CD8-positive, alpha-beta memory T cell (primary cell): ENCODE measurements around the gene ECT2L. TPM values are rescaled to one million over a fixed set of nuclear protein-coding genes. Genes with fewer than 3 reads are reported as not detected.
A peak's percentile ranks its signal among the peaks of the same experiment; 100 is the strongest.

ENCODE experiments used
- CTCF ChIA-PET: fragments of 350-600 bp; sonication (Branson Sonifier 250); formaldehyde crosslinking; loops from one replicate; lab custom pipeline; 2021; ENCODE audit warnings: antibody characterized with exemption; lab: Charles Lee
- POLR2A ChIA-PET: fragments of 350-600 bp; sonication (Branson Sonifier 250); formaldehyde crosslinking; loops from one replicate; lab custom pipeline; 2021; ENCODE audit warnings: antibody characterized with exemption; lab: Charles Lee
- DNase-seq, 5 donors: peaks; one replicate each; pipeline versions ENCODE4 v3.0.0 to v3.0.0-alpha.2; 2020 to 2022; ENCODE audit warnings: mixed read lengths in 1 of 5
- H3K27ac ChIP-seq: one replicate; pipeline ENCODE4 v1.7.0; 2013; ENCODE audit warnings: low read depth, mild to moderate bottlenecking, low read length, moderate library complexity
- H3K27me3 ChIP-seq: 2 replicates; pipeline ENCODE4 v1.7.0; 2013; ENCODE audit warnings: low read length, mild to moderate bottlenecking; ENCODE audit not compliant: insufficient read depth, poor library complexity, severe bottlenecking
- H3K36me3 ChIP-seq: 2 replicates; pipeline ENCODE4 v1.7.0; 2013; ENCODE audit warnings: mild to moderate bottlenecking, low read length, moderate library complexity; ENCODE audit not compliant: insufficient read depth
- H3K4me1 ChIP-seq: 2 replicates; pipeline ENCODE4 v1.7.0; 2013; ENCODE audit warnings: mild to moderate bottlenecking, low read length, moderate library complexity; ENCODE audit not compliant: insufficient read depth
- H3K4me3 ChIP-seq: 2 replicates; pipeline ENCODE4 v1.7.0; 2013; ENCODE audit warnings: mild to moderate bottlenecking, low read length
- H3K9me3 ChIP-seq: 2 replicates; pipeline ENCODE4 v1.7.0; 2013; ENCODE audit warnings: mild to moderate bottlenecking, low read length
- H3K27ac Mint-ChIP-seq, 8 donors: one replicate each; pipeline ENCODE4 v1.8.0; 2020 to 2021; ENCODE audit warnings: mixed read lengths in 8 of 8, mild to moderate bottlenecking in 6 of 8, inconsistent platforms in 3 of 8, moderate library complexity in 3 of 8
- H3K27me3 Mint-ChIP-seq, 2 donors: one replicate each; pipeline ENCODE4 v1.8.0; 2020 to 2021; ENCODE audit warnings: mixed read lengths in 2 of 2, mild to moderate bottlenecking in 1 of 2, moderate library complexity in 1 of 2
- H3K36me3 Mint-ChIP-seq, 3 donors: one replicate each; pipeline ENCODE4 v1.8.0; 2020 to 2021; ENCODE audit warnings: mixed read lengths in 3 of 3, inconsistent platforms in 1 of 3, mild to moderate bottlenecking in 1 of 3
- H3K4me1 Mint-ChIP-seq, 3 donors: one replicate each; pipeline ENCODE4 v1.8.0; 2020 to 2021; ENCODE audit warnings: mixed read lengths in 3 of 3, inconsistent platforms in 1 of 3, mild to moderate bottlenecking in 1 of 3
- H3K4me3 Mint-ChIP-seq, 7 donors: one replicate each; pipeline ENCODE4 v1.8.0; 2020 to 2021; ENCODE audit warnings: mixed read lengths in 7 of 7, mild to moderate bottlenecking in 6 of 7, moderate library complexity in 4 of 7, inconsistent platforms in 2 of 7
- H3K9me3 Mint-ChIP-seq, 5 donors: one replicate each; pipeline ENCODE4 v1.8.0; 2020 to 2022; ENCODE audit warnings: mixed read lengths in 5 of 5, mild to moderate bottlenecking in 3 of 5, moderate library complexity in 2 of 5, inconsistent platforms in 1 of 5
- polyA plus RNA-seq: library from polyadenylated mRNA; unstranded; fragments of 300-500 nt; fragmentation: Illumina TruSeq; gene quantifications from one replicate; pipeline ENCODE4 v1.2.3, GENCODE V29; 2021
- total RNA-seq, 2 experiments: library from RNA; stranded (reverse); gene quantifications; one replicate each; pipeline ENCODE4 v1.2.3, GENCODE V29; 2021

ECT2L gene
- total and polyA plus RNA-seq, 3 experiments from 2014 or later, result 0.09 TPM; not detected in 2

DNA sequence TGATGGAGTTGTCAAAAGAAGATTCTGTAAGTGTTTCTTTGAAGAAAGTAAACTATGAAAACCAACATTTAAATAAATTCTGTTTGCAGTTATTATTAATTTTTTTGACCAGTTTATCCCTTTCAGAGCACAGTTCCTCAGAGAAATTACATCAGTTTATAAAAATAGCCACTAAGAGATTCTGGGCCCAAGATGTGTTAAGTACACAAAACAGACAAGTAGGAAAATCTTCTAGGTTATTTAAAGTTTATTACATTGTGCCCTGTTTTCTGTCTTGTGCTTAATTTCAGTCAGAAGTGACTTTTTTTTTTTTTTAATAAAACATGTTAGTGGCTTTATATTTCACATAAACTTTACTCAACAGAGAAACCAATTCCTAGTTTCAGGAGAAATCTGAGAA, 72.3 kb downstream of the ECT2L start:
- no peaks in the 10 kb centered on the region for H3K4me1 Mint-ChIP-seq
- no peaks in the 10 kb centered on the region for H3K9me3 Mint-ChIP-seq
- H3K27me3 ChIP-seq, result no peaks in the 10 kb centered on the region
- H3K4me3 ChIP-seq, result no peak overlapping the region
- no peaks in the 10 kb centered on the region for H3K9me3 ChIP-seq
- POLR2A ChIA-PET, result no interaction called here
- no peak overlapping the region for H3K4me3 Mint-ChIP-seq
- CTCF ChIA-PET, result interaction anchor here (1.2 kb wide), 1 partner anchor 13 kb away, joined by 4 read pairs; no protein-coding TSS in a partner anchor
- H3K27ac Mint-ChIP-seq, result no peak overlapping the region
- H3K4me1 ChIP-seq, result no peaks in the 10 kb centered on the region
- H3K27ac ChIP-seq, result no peak overlapping the region
- no peaks in the 10 kb centered on the region for H3K36me3 ChIP-seq
- H3K27me3 Mint-ChIP-seq, result peaks cover 4 to 18% of the 10 kb centered on the region in 2 donors
- H3K36me3 Mint-ChIP-seq, result no peaks in the 10 kb centered on the region
- DNase-seq, result no peak

GRCh38 chr6:138869398-138869797, 73.5 kb downstream of the ECT2L start:
- no peak overlapping the region for H3K27ac ChIP-seq
- H3K4me1 ChIP-seq, result no peaks in the 10 kb centered on the region
- Mint-ChIP-seq H3K4me1 (no peaks in the 10 kb centered on the region), H3K36me3 (no peaks in the 10 kb centered on the region), H3K27me3 (peaks cover 4 to 16% of the 10 kb centered on the region in 2 donors), H3K27ac (no peak overlapping the region), H3K9me3 (no peaks in the 10 kb centered on the region), H3K4me3 (no peak overlapping the region)
- no peaks in the 10 kb centered on the region for H3K27me3 ChIP-seq
- DNase-seq, result no peak
- no peaks in the 10 kb centered on the region for H3K9me3 ChIP-seq
- H3K36me3 ChIP-seq, result no peaks in the 10 kb centered on the region
- no peak overlapping the region for H3K4me3 ChIP-seq
- POLR2A ChIA-PET, result no interaction called here
- CTCF ChIA-PET, result no interaction called here

- no peak for DNase-seq
- H3K9me3 ChIP-seq, result no peaks in the 10 kb centered on the region
- POLR2A ChIA-PET, result interaction anchor here (0.6 kb wide), 1 partner anchor 320 kb away, joined by 5 read pairs; no protein-coding TSS in a partner anchor
- H3K4me3 Mint-ChIP-seq, result no peak overlapping the region
- no peaks in the 10 kb centered on the region for H3K9me3 Mint-ChIP-seq
- H3K4me1 ChIP-seq, result no peaks in the 10 kb centered on the region
- H3K4me3 ChIP-seq, result no peak overlapping the region
- H3K27me3 ChIP-seq, result no peaks in the 10 kb centered on the region
- no peaks in the 10 kb centered on the region for H3K36me3 Mint-ChIP-seq
- no peak overlapping the region for H3K27ac ChIP-seq
- no peaks in the 10 kb centered on the region for H3K36me3 ChIP-seq
- H3K27me3 Mint-ChIP-seq, result peaks cover 5 to 8% of the 10 kb centered on the region in 2 donors
- CTCF ChIA-PET, result no interaction called here
- H3K27ac Mint-ChIP-seq, result no peak overlapping the region
- H3K4me1 Mint-ChIP-seq, result no peaks in the 10 kb centered on the region
Observed at GRCh38 chr6:138873191-138873590, 77.3 kb downstream of the ECT2L start.

- Histone ChIP-seq H3K36me3 (no peaks in the 10 kb centered on the region), H3K27me3 (no peaks in the 10 kb centered on the region), H3K4me1 (no peaks in the 10 kb centered on the region), H3K9me3 (no peaks in the 10 kb centered on the region), H3K27ac (no peak overlapping the region), H3K4me3 (no peak overlapping the region)
- ChIA-PET POLR2A (no interaction called here), CTCF (interaction anchor here (1.7 kb wide), 1 partner anchor 15 kb away, joined by 4 read pairs; no protein-coding TSS in a partner anchor)
- DNase-seq, result no peak
- no peak overlapping the region for H3K4me3 Mint-ChIP-seq
- H3K36me3 Mint-ChIP-seq, result no peaks in the 10 kb centered on the region
- H3K9me3 Mint-ChIP-seq, result no peaks in the 10 kb centered on the region
- H3K27ac Mint-ChIP-seq, result peak overlapping the region in 1 of 8 donors; percentile 7
- no peaks in the 10 kb centered on the region for H3K4me1 Mint-ChIP-seq
- no peaks in the 10 kb centered on the region for H3K27me3 Mint-ChIP-seq
Observed at GRCh38 chr6:138882369-138883017, 86.6 kb downstream of the ECT2L start.

GRCh38 chr6:138885156-138885819, 89.4 kb downstream of the ECT2L start:
- Histone ChIP-seq H3K9me3 (no peaks in the 10 kb centered on the region), H3K4me1 (no peaks in the 10 kb centered on the region), H3K36me3 (no peaks in the 10 kb centered on the region), H3K27me3 (no peaks in the 10 kb centered on the region), H3K4me3 (no peak overlapping the region), H3K27ac (no peak overlapping the region)
- no peaks in the 10 kb centered on the region for H3K9me3 Mint-ChIP-seq
- ChIA-PET POLR2A (no interaction called here), CTCF (no interaction called here)
- H3K27ac Mint-ChIP-seq, result peak overlapping the region in 1 of 8 donors; percentile 36
- no peak overlapping the region for H3K4me3 Mint-ChIP-seq
- no peaks in the 10 kb centered on the region for H3K4me1 Mint-ChIP-seq
- no peak for DNase-seq
- no peaks in the 10 kb centered on the region for H3K36me3 Mint-ChIP-seq
- H3K27me3 Mint-ChIP-seq, result no peaks in the 10 kb centered on the region

DNA sequence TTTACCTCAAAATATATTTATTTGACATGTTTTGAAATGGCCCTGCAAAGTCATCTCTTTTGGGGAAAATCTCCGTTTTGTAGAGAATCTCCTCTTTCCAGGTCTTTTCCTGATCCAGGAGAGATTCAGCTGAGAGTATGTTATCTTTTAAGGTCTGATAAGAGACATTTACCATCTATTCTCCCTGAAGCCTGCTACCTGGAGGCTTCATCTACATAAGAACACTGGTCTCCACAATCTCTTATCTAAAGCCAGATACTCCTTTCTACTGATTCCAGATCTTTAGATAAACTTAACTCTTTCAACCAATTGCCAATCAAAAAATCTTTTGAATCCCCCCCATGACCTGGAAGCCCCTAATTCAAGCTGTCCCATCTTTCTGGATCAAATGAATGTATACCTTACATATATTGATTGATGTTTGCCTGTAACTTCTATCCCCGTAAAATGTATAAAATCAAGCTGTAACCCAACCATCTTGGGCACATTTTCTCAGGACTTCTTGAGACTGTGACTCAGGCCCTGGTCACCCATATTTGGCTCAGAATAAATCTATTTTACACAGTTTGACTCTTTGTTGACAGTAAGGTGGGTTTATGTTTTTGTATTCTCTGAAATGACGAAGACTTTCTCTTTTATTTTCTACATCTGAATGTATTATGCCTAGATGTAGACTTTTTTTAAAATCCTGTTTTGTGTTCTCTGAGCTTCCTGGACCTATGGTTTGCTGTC, 95.5 kb downstream of the ECT2L start:
- no peak overlapping the region for H3K27ac ChIP-seq
- H3K27me3 Mint-ChIP-seq, result no peaks in the 10 kb centered on the region
- no peak for DNase-seq
- H3K27ac Mint-ChIP-seq, result peak overlapping the region in 2 of 8 donors; percentile 18 to 26
- no peaks in the 10 kb centered on the region for H3K4me1 ChIP-seq
- H3K9me3 ChIP-seq, result no peaks in the 10 kb centered on the region
- peaks cover 0 to 9% (median 0%) of the 10 kb centered on the region in 3 donors for H3K36me3 Mint-ChIP-seq
- ChIA-PET POLR2A (no interaction called here), CTCF (no interaction called here)
- H3K4me3 Mint-ChIP-seq, result peak overlapping the region in 1 of 7 donors; percentile 66
- H3K4me3 ChIP-seq, result no peak overlapping the region
- no peaks in the 10 kb centered on the region for H3K27me3 ChIP-seq
- no peaks in the 10 kb centered on the region for H3K4me1 Mint-ChIP-seq
- H3K9me3 Mint-ChIP-seq, result peaks cover 0 to 3% (median 0%) of the 10 kb centered on the region in 5 donors
- H3K36me3 ChIP-seq, result no peaks in the 10 kb centered on the region

DNA sequence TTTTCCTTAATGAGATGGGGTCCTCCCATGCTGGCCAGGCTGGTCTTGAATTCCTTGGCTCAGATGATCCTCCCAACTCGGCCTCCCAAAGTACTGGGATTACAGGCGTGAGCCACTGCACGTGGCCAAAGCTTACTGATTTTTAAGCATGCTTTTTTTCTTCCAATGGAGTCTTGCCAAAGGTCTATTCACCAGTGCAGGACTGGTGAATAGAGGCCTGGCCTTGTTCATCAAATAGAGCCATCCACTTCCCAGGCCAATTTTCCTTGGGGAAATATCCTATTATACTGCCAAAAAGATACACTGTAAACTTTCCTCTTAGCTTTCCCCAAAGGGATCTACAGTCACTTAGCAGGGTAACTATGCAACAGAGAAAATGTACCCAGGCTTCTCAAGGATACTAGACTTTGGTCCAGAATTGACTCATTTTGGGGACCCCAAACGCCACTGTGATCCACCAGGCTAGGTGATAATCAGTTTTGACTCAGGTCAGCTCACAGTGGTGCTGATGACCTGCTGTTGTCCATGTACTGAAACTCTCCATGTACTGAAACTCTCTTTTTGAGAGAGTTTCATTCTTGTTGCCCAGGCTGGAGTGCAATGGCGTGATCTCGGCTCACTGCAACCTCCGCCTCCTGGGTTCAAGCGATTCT, 100.3 kb downstream of the ECT2L start:
- Mint-ChIP-seq H3K27ac (no peak overlapping the region), H3K9me3 (no peaks in the 10 kb centered on the region), H3K27me3 (no peaks in the 10 kb centered on the region), H3K4me3 (no peak overlapping the region), H3K4me1 (no peaks in the 10 kb centered on the region), H3K36me3 (peaks cover 14 to 29% (median 28%) of the 10 kb centered on the region in 3 donors)
- CTCF ChIA-PET, result interaction anchor here (1.3 kb wide), 1 partner anchor 91 kb away, joined by 3 read pairs; no protein-coding TSS in a partner anchor
- no peak for DNase-seq
- Histone ChIP-seq H3K27me3 (no peaks in the 10 kb centered on the region), H3K27ac (no peak overlapping the region), H3K9me3 (no peaks in the 10 kb centered on the region), H3K36me3 (peaks cover 4% of the 10 kb centered on the region), H3K4me1 (no peaks in the 10 kb centered on the region), H3K4me3 (no peak overlapping the region)
- POLR2A ChIA-PET, result no interaction called here
